Activated CD8-positive, alpha-beta T cell treated with anti-CD3 and anti-CD28 coated beads for 36 hours (primary cell): Measurements from ENCODE around the gene LIMS2. TPM values are rescaled to one million over a fixed set of nuclear protein-coding genes. Genes with fewer than 3 reads are reported as not detected.
A peak's percentile ranks its signal among the peaks of the same experiment; 100 is the strongest.

ENCODE experiments used
- ATAC-seq: fragments of 200-7000 bp; cut with Tn5 transposase; one replicate; pipeline ENCODE4 v1.10.0; 2021; ENCODE audit warnings: mild to moderate bottlenecking, moderate library complexity
- CTCF ChIA-PET: fragments of 350-600 bp; sonication (Branson Sonifier 250); formaldehyde crosslinking; loops from one replicate; lab custom pipeline; 2021; ENCODE audit warnings: antibody characterized with exemption; lab: Charles Lee
- POLR2A ChIA-PET: fragments of 350-600 bp; sonication (Branson Sonifier 250); formaldehyde crosslinking; loops from one replicate; lab custom pipeline; 2021; ENCODE audit warnings: antibody characterized with exemption; lab: Charles Lee
- DNase-seq: peaks from one replicate; pipeline ENCODE4 v3.0.0-alpha.2; 2020
- H3K27ac Mint-ChIP-seq: one replicate; pipeline ENCODE4 v1.8.0; 2021; ENCODE audit warnings: mild to moderate bottlenecking, mixed read lengths
- H3K27me3 Mint-ChIP-seq: one replicate; pipeline ENCODE4 v1.8.0; 2021; ENCODE audit warnings: mixed read lengths
- H3K36me3 Mint-ChIP-seq: one replicate; pipeline ENCODE4 v1.8.0; 2021; ENCODE audit warnings: low read depth, mixed read lengths
- H3K4me1 Mint-ChIP-seq: one replicate; pipeline ENCODE4 v1.8.0; 2021; ENCODE audit warnings: low read depth, mixed read lengths
- H3K4me3 Mint-ChIP-seq: one replicate; pipeline ENCODE4 v1.8.0; 2021; ENCODE audit warnings: mild to moderate bottlenecking, moderate library complexity, mixed read lengths
- H3K9me3 Mint-ChIP-seq: one replicate; pipeline ENCODE4 v1.8.0; 2021; ENCODE audit warnings: mixed read lengths
- intact Hi-C: fragments of 100-400 bp; cut with micrococcal nuclease; formaldehyde crosslinking; loops from one replicate; pipeline ENCODE4 v1.10.0; 2022
- total RNA-seq, 2 experiments: library from RNA; stranded (reverse); gene quantifications; one replicate each; pipeline ENCODE4 v1.2.3, GENCODE V29; 2021
- TF ChIP-seq, protein P1 (sequence below): fragments of 200-600 bp; IDR thresholded peaks from one replicate; pipeline ENCODE4 v1.8.0; 2022; ENCODE audit warnings: antibody characterized with exemption, mild to moderate bottlenecking

The LIMS2 gene
- total RNA-seq, 2 experiments from 2014 or later: 22.1 to 23.6 TPM

- H3K27me3 Mint-ChIP-seq: peaks cover 1% of the 10 kb centered on the region
- POLR2A ChIA-PET: interaction anchor here (1.2 kb wide), 1 partner anchor 29 kb away, joined by 3 read pairs; no protein-coding TSS in a partner anchor
- no peak for ATAC-seq
- CTCF ChIA-PET: interaction anchor here (0.9 to 1.5 kb wide), 3 partner anchors 12 to 20 kb away, joined by 3 to 9 read pairs (median 3); no protein-coding TSS in a partner anchor
- intact Hi-C loops: no loop called here
- H3K36me3 Mint-ChIP-seq: no peaks in the 10 kb centered on the region
- H3K4me3 Mint-ChIP-seq: no peak overlapping the region
- TF ChIP-seq, protein P1, sequence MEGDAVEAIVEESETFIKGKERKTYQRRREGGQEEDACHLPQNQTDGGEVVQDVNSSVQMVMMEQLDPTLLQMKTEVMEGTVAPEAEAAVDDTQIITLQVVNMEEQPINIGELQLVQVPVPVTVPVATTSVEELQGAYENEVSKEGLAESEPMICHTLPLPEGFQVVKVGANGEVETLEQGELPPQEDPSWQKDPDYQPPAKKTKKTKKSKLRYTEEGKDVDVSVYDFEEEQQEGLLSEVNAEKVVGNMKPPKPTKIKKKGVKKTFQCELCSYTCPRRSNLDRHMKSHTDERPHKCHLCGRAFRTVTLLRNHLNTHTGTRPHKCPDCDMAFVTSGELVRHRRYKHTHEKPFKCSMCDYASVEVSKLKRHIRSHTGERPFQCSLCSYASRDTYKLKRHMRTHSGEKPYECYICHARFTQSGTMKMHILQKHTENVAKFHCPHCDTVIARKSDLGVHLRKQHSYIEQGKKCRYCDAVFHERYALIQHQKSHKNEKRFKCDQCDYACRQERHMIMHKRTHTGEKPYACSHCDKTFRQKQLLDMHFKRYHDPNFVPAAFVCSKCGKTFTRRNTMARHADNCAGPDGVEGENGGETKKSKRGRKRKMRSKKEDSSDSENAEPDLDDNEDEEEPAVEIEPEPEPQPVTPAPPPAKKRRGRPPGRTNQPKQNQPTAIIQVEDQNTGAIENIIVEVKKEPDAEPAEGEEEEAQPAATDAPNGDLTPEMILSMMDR: no peak
- peaks cover 12% of the 10 kb centered on the region for H3K4me1 Mint-ChIP-seq
- H3K27ac Mint-ChIP-seq: no peak overlapping the region
- H3K9me3 Mint-ChIP-seq: peaks cover 5% of the 10 kb centered on the region
- no peak for DNase-seq
These were observed 64.0 kb downstream of the LIMS2 start for GRCh38 chr2:127611076-127611925.

GRCh38 chr2:127610561-127610960, 64.8 kb downstream of the LIMS2 start:
- TF ChIP-seq, protein P1: no peak
- ATAC-seq (no peak), DNase-seq (no peak)
- Mint-ChIP-seq H3K9me3 (peaks cover 5% of the 10 kb centered on the region), H3K4me3 (no peak overlapping the region), H3K4me1 (peaks cover 5% of the 10 kb centered on the region), H3K36me3 (no peaks in the 10 kb centered on the region), H3K27me3 (no peaks in the 10 kb centered on the region), H3K27ac (no peak overlapping the region)
- intact Hi-C loops: no loop called here
- POLR2A ChIA-PET: interaction anchor here (1.2 kb wide), 1 partner anchor 30 kb away, joined by 3 read pairs; no protein-coding TSS in a partner anchor
- CTCF ChIA-PET: interaction anchor here (0.6 to 1.5 kb wide), 4 partner anchors 19 to 118 kb away, joined by 3 to 9 read pairs (median 3); no protein-coding TSS in a partner anchor

DNA sequence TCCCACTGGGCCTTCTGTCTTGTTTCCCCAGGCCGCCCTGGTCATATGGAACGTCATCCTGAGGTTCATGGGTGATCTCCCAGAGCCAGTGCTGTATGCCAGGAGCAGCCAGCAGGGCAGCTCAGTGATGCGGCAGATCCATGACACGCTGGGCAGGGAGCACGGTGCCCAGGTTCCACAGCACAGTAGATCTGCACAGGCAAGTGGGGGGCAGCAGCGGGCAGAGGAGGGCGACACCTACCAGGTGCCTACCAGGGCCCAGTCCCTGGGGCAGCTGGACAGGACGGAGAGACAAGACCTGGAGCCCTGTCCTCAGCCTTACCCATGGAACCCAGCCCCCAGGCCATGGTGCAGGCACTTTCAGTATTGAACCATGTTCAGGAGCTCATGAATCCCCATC, 65.5 kb downstream of the LIMS2 start:
- no peak overlapping the region for H3K4me3 Mint-ChIP-seq
- H3K27ac Mint-ChIP-seq: no peak overlapping the region
- ATAC-seq (no peak), DNase-seq (no peak)
- ChIA-PET POLR2A (interaction anchor here (1.2 kb wide), 1 partner anchor 31 kb away, joined by 3 read pairs; no protein-coding TSS in a partner anchor), CTCF (interaction anchor here (0.6 to 4.9 kb wide), 6 partner anchors 10 to 118 kb away, joined by 3 to 35 read pairs (median 3); no protein-coding TSS in a partner anchor)
- H3K36me3 Mint-ChIP-seq: no peaks in the 10 kb centered on the region
- TF ChIP-seq, protein P1: no peak
- intact Hi-C loops: no loop called here
- H3K4me1 Mint-ChIP-seq: peaks cover 3% of the 10 kb centered on the region
- peaks cover 5% of the 10 kb centered on the region for H3K9me3 Mint-ChIP-seq
- H3K27me3 Mint-ChIP-seq: no peaks in the 10 kb centered on the region

DNA sequence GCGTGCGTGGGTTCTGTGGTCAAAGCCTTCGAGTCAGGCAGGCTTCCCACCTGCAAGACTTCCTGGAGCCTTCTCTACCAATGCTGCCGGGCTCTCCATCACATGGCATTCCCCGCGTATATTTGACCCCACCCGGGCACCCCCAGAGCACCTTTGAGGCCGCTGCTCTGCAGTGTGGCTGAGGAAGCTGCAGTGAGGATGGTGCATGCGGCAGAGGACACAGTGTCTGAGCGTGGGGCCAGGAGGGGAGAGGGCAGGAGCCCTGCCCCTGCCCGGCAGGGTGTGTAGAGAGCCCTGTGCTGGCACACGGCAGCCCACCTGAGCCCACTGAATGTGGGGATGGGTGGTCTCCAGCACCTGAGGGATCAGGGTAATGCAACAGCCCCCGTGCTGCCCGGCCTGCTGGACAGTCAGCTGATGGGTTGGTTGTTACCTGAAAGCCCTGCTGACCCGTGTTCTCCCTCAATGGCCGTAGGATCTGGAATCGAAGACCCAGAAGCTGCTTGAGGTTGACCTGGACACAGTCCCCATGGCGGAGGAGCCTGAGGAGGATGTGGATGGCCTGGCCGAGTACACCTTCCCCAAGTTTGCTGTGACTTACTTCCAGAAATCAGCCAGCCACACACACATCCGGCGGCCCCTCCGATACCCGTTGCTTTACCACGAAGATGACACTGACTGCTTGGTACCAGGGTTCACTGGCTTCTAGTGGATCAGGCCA, 66.1 kb downstream of the LIMS2 start:
- ChIA-PET CTCF (interaction anchor here (0.8 to 4.9 kb wide), 4 partner anchors 10 to 41 kb away, joined by 3 to 35 read pairs (median 3); no protein-coding TSS in a partner anchor), POLR2A (no interaction called here)
- Mint-ChIP-seq H3K9me3 (peaks cover 5% of the 10 kb centered on the region), H3K4me1 (peaks cover 3% of the 10 kb centered on the region), H3K36me3 (no peaks in the 10 kb centered on the region), H3K4me3 (no peak overlapping the region), H3K27me3 (no peaks in the 10 kb centered on the region), H3K27ac (no peak overlapping the region)
- TF ChIP-seq, protein P1: no peak
- intact Hi-C loops: no loop called here
- ATAC-seq (peak; percentile 17), DNase-seq (no peak)
